HG03280 (cell line): ENCODE results near the gene LAPTM5.
"Not testable (repeated sequence)": the region's sequence is repeated elsewhere in the genome, so short reads cannot be mapped to it uniquely, and the experiment has no call there.

Experiments used
- ATAC-seq: cut with Tn5 transposase; IDR thresholded peaks from one replicate; pipeline ENCODE4 v1.9.1; 2021; ENCODE audit warnings: mild to moderate bottlenecking, moderate library complexity; ENCODE audit not compliant: unreplicated experiment

Gene LAPTM5

DNA sequence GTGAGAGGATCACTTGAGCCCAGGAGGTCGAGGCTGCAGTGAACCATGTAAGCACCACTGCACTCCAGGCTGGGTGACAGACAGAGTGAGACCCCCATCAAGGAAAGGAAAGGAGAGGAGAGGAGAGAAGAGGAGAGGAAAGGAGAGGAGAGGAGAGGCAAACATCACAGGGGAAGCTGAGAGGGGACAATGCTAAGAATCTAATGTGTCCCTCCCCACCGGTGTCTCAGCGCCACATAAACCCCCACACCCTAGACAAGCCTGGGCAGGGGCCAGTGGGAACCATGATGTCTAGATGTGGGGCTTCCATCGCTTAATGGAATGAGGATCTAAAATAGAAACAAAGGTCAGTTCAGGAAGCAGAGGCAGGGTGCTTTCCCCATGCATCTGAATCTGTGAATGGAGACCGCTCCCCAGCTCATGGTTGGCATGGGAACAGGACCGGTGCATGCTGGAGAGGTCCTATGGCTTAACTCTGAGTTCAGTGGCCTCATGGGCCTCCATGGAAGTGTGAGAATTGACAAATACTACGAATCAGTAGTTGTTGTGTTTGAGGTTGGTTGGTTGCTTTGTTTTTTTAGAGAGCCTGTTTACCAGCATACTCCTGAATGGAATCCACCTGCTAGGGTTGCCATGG is 16.3 kb upstream of the LAPTM5 start:
- ATAC-seq, result no peak

DNA sequence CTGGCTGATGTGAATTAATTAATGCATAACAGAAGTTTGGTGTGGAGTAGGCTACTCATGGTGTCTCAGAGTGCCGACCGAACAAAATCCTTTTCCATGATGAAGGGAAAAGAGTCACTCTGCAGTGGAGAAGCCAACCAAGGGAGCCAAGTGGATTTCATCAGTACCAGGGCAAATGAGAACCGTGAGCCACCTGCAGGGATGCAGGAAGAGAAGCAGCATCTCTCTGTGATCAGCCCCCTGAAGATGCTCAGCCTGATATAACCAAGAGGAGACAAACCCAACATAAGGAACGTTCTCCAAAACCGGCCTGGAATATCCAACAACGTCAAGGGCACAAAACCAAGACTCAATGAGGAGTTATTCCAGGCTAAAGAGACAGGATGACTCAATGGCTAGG is 13.4 kb upstream of the LAPTM5 start:
- ATAC-seq, result no peak

DNA sequence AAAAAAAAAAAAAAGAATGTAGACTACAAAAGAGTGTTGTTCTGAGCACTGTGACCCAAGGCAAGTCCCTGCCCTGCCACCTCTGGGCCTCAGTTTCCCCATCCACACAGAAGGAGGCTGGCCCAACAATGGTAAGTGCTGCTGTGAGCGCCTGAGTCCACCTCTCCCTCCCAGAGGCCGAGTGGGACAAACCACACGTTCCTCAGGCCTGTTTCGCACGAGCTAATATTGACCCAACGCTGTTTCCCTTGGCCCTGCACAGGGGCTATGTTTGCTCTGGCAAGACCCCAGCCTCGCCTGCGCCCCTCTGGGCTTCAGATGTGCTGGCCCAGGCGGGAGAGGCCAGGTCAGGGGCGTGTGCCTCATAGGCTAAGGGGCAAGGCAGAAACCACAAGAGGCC is 12.6 kb upstream of the LAPTM5 start:
- no peak for ATAC-seq

DNA sequence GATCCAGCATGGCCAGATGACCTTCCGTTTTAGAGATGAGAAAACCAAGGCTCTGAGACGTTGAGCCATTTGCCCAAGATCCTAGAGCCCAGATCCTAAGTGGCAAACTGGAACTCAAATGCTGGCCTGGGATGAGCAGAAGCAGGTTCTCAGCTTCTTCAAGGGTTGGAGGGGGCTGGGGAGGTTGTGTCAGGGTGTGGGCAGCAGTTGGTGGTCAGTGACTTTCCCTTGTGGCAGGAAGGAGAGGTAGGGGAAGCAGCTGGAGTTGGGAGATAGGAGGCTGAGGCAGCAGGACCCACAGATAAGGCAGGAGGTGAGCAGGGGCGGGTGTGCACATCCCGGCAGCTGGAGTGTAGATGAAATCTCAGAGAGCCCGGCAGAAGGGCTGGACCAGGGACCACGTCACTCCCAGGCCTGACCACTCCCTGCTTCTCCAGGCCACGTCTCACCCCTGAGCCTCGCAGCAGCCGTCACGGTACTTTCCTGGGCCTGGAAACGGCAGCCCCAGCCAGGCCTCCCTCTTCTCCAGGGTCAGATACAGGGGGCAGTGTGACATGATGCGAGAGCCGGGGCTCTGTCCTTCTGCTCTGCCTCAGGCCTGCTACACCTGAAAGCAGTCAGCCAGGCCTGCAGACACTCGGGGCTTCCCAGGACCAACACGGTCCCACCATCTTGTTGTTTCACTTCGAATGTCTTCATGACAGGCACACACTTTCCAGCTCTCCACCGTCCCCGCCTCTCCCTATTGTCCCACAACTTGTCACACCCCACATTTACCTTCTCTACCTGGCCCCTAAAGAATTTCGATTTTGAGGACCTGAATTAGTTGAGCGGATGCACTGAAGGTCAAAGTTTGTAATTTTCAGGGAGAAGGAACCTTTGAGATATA is 11.5 kb upstream of the LAPTM5 start:
- no peak for ATAC-seq

DNA sequence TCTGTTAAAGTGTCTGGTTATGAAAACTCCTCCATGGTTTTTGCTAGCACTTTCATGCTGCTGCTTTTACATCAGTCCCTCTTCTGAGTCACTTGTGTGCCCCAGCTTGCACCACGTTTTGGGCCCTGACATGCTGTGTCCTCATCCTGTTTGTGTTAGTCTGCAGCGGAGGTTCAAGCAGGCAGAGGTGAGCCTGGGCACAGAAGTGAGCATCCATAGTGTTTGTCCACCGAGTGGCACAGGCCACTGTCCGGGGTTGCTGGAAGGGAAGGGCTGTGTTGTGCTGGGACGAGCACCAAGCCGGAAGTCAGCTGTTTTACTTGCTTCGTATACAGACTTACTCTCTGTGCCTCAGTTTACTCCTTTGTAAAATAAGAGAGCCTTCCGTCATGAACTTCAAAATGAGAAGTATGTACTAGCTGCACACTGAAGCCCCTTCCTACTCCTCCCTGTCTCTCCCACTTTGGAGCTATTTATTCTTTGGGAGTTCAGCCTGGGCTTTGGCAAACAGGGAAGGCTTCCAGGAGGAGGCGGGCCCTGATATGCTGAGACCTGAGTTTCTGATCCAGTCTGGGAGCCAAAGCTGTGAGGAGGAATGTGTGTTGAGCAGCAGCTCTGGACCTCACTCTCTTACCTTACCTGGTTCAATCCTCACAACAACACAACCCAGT is 10.7 kb upstream of the LAPTM5 start:
- ATAC-seq, result no peak

DNA sequence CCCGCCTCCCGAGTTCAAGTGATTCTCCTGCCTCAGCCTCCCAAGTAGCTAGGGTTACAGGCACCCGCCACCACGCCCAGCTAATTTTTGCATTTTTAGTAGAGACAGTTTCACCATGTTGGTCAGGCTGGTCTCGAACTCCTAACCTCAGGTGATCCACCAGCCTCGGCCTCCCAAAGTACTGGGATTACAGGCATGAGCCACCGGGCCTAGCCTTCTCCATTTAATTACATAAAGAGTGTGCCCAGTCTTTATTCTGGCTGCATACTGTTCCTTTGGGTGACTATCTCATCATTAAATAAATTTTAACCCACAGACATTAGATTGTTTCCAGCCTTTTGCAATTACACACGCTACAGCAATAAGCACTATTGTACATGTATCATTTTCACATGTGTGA is 9.4 kb upstream of the LAPTM5 start:
- ATAC-seq, result not testable (repeated sequence)

DNA sequence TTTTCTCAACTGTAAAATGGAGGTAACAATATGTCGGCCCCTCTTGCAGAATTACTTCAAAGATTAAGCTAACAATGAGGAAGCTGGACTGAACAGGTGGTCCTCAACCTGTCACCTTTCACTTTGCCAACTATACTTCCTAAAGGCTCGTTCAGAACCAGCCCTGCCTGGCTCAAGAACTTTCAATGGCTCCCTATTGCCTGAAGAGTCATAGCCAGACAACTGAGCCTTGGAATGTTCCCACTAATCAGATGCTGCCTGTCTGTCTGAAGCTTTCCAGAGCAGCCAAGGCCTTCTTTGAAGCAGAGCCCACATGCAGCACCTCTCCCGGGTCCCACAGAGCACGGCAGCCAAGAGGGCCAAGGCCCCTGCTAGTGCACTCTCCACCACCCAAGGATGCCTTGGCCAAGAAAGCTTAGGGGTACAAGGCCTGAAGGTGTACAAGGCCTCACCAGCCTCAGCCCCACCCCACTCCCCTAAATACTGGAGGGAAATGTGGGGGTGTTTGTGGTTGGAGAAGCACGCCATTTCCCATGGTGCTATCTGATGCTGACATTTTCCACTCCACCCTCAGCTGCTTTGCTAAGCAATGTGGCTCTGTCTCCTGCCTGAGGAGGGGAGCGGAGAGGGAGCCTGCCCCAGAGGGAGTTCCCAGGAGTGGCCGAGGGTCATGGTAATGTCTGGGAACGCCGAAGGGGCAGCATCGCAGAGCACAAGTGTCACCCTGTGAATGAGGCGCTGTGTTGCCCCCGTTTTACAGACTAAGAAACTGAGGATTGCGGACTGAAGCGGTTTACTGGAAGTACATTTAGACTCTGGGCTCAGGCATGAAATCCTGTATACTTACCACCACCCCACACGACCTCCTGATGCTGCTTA is 8.2 kb upstream of the LAPTM5 start:
- ATAC-seq, result peak; percentile 3

DNA sequence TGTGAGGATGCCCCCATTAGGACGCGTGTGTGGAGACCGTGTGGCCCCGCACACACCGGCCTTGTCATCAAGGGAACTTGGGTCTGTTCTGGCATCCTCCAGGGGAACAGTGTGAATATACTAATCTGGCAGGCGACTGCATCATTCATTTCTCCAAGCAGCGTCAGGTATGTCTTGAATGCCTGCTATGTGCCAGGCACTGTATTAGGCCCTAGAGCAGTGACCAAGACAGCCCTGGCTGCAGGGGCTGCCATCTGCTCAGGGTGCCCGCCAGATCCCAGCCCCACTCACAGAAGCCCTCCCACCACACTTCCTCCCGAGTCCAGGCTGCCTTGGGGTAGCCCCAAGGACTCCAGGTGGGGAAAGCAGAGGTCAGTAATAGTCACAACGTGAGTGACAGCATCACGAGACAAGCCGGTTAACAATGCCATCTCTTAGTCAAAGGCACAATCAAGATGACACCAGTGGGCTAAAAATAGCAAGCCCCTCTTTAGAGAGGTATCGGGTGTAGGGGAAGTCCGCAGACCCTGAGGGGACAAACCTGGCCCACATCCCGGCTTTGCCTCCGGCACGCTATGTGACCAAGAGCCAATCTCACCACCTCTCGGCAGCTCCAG is 7.5 kb upstream of the LAPTM5 start:
- peak; percentile 41 for ATAC-seq

DNA sequence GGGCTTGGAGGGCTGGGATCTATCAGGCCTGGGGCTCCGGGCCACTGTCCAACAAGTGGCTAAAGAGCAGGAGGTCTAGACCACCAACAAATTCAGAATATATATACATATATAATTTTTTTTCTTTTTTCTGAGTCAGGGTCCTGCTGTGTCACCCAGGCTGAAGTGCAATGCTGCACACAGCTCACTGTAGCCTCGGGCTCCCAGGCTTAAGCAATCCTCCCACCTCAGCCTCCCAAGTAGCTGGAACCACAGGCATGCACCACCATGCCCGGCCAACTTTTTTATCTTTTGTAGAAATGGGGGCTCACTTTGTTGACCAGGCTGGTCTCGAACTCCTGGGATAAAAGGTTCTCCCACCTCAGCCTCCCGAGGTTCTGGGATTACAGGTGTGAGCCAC is 6.8 kb upstream of the LAPTM5 start:
- ATAC-seq, result no peak

DNA sequence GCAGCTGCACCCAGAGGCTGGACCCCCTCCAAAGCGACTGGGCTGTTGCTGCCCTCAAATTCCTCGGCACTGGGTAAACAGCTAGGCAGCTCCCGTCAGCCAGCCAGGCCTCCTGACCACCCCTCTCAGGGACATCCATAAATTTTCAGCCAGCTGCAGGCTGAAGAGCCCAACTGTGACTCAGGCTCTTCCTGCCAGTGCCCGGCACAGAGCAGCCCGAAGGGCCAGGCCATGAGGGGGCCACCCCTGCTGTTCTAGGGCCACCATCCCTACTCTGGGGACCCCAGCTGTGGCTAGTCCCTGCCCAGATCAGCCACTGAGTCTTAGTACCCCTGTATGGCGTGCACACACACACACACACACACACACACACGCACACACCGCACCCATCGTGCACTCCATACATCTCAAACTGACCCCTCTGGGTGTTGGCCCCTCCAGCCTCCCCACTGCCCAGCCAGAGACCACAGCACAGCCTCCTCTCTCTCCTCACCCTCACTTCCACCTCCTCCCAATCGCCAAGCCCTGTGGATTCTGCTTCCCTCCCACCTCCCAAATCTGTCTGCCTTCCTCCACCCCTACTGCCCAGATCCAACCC is 6.2 kb upstream of the LAPTM5 start:
- no peak for ATAC-seq

DNA sequence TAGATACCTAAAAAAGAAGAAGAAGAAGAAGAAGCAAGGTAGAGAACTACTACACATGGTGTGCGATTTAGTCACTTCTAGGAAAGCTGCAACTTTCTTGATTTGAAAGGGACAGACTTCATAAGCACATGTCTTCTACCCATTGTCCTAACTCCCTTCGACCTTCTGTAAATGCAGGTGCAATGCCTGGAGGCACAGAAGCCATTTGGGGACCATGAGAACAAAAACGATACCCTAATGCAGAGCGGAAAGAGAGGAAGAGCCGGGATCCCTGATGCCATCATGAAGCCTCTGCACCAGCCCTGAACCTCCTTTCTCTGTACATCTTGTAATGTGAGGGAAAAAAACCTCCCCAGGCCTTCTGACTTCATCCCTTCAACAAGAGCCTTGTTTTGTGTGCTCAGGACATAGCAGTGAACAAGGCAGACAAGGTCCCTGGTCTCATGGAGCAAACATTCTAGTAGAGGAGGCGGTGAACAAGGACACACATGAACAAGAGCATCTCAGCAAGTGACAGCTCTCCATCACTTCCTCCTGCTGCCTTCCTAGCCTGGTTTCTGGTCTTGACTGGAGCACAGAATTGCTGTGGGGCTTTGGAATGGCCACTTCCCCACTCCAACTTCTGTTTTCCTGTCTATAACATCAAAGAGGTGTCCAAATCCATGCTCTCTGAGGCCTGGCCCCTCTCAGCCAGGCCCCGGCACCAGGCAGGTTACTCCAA is 5.5 kb upstream of the LAPTM5 start:
- no peak for ATAC-seq

DNA sequence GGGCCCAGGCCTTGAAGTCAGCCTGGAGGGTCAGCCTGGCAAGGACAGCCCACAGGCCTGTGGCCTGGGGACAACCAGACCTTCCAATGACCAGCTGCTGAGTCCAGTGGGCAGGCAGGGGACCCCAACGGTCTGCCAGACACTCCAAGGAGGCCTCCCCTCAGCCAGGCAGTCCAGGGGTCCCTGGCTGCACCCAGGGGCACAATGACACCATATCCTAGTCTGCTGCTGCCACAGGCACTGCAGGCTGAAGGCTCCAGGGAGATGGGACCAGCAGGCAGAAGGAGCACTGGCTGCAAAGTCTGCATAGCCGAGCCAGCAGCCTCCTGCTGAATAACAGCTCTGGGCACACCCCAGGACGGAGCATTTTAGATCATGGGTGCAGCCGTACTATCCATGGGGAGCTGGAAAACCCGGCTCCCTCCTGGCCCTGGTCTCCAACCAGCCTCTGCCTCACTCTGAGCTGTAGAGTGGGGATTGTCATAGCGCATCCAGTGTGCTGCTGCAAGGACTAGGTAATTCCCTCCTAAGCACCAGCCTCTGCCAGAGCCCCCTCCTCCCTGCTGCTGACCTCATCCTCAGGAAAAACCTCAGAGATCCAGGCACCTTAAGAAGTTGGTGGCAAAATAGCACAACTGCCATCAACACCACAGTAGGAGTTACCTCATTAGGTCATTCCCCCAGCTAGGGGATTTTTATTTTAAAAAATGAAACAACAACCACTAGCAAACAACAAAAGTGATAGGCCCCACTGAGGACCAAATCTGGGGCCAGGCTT is 4.8 kb upstream of the LAPTM5 start:
- no peak for ATAC-seq

DNA sequence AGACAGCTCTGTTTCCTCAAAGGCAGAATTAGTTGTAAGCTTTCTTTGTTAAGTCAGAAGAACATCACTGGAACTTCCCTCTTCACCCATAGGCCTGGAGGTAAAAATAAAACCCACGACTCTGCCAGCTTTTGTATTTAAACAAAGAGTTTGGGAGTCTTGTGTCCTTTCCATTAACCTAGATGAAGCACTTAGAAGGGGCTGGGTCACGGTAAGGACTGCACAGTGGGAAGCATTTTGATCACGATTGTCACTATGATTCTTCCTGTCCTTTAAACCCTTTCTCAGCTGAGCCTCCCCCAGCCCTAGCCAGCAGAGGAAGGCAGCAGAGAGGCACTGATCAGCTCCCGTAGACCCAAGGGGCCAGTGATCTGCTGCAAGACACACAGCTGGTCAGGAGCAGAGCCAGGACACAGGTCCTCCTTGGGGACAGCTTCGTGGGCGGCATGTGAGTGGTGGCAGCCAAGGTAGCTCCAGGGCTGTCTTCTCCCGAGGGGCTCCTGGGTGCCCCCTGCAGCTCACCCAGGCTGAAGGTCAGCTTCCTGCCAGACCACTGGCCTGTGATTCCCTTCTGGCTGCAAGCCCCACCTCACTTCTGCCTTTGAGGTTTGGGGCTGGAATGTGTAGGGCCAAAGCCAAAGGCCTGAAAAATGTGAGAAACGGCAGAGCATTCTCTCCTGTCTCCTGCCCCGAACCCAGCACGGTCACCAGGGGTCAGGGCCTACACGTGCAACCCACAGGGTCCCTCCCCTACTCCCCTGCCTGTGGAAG is 4.0 kb upstream of the LAPTM5 start:
- no peak for ATAC-seq

DNA sequence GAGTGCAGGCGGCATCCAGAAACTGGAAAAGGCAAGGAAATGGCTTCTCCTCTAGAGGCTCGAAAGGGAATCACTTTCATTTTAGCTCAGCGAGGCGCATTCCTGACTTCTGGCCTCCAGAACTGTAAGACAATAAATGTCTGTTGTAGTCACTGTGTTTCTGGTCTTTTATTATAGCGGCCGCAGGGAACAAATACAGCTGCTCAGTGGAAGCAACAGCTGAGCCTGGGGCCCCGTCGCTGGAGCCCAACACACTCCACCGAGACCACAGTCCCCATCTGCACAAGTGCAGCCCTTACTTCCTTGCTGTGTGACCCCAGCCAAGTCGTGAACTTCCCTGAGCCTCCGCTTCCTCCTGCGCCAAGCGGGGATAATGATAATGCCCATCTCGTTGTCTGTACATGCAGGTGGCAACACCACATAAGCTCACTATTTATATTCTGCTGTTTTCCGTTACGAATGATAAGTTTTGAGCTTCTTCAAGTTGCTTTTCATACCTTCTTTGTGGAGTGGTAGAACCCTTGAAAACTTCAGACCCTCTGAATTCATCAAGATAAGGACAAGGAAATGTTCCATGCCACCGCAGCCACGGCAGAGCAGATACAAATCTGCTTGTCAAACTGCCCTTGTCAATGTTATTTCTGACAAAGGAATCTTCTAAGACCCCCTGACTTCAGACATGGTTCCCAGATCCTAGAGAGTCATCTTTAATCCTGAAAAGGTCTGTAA is 3.2 kb upstream of the LAPTM5 start:
- no peak for ATAC-seq

DNA sequence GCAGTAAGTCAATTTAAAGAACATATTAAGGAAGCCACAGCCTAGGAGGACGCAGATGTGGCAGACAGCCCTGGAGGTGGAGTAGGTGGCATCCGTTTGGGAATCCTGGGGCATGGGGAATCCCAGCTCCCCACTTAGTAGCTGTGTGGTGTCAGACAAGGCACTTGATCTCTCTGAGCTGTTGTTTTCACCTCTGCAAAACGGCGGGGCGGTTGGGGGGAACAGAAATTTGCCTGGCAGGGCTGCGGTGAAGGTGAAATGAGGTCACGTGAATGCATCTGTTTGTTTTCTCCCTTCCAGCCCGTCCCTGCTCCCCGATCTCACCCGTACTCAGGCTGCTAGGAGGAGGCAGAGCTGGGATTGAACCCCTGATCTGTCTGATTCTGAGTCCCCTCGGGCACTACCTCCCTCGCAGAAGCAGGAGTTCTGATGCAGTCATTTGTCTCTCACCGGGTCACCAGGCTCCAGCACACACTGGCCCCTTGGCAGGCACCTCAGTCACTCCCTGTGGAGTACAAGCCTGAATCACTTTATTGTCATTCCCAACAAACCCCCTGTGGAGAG is 2.2 kb upstream of the LAPTM5 start:
- no peak for ATAC-seq

DNA sequence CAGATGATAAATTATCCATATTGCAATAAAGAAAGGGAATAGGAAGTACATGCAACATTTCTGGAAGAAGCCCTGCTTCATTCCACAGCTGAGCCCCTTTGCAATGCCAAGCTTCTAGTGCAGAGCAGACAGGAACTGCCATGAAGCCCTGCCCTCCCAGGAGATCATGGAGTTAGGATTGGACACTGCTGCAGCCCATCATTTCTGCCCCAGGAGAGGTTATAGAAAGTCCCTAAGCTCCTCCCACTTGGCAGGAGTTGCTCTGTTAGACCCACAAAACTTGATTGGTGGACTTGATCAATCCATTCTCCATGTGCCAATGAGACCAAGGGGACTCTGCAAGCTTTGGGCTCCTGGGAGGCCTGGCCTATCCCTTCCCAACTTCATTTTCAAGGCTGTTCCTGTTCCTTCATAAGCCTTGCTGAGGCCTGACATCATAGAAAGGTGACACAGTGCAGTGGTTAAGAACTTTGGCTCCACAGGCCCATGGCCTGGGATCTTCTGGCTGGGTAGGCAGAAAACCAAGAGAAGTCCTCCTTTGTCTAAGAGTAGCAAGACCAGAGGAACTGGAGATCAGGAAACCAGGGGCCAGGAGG is 1.3 kb upstream of the LAPTM5 start:
- no peak for ATAC-seq
